Neural progenitor cell (in vitro differentiated cells): Measurements from ENCODE around the gene PROZ.

Experiments used
- CTCF ChIP-seq: fragments of 200-600 bp; sonication (generic); IDR thresholded peaks from 2 replicates; pipeline ENCODE4 v1.5.1; 2017; ENCODE audit warnings: antibody characterized with exemption, mild to moderate bottlenecking
- EZH2phosphoT487 ChIP-seq: fragments of 200-600 bp; sonication (generic); IDR thresholded peaks from 2 replicates; pipeline ENCODE4 v1.6.1; 2017; ENCODE audit warnings: antibody characterized with exemption

- TF ChIP-seq CTCF: no peak
- no peak for TF ChIP-seq EZH2phosphoT487
Measured at GRCh38 chr13:113192902-113193301, 34.5 kb downstream of the PROZ start.
